ENCODE data around the gene KDM4B.
"Not testable (repeated sequence)": the region's sequence is repeated elsewhere in the genome, so short reads cannot be mapped to it uniquely, and the experiment has no call there.

KDM4B gene

GRCh38 chr19:4968462-4969291 lies at the start of gene KDM4B:
Gene KDM4B, plus strand, starts transcription at chr19:4969113. Its CDS starts 63,778 bp downstream, at chr19:5032891.
- peak; percentile 99 to 100 for DNase-seq

DNA sequence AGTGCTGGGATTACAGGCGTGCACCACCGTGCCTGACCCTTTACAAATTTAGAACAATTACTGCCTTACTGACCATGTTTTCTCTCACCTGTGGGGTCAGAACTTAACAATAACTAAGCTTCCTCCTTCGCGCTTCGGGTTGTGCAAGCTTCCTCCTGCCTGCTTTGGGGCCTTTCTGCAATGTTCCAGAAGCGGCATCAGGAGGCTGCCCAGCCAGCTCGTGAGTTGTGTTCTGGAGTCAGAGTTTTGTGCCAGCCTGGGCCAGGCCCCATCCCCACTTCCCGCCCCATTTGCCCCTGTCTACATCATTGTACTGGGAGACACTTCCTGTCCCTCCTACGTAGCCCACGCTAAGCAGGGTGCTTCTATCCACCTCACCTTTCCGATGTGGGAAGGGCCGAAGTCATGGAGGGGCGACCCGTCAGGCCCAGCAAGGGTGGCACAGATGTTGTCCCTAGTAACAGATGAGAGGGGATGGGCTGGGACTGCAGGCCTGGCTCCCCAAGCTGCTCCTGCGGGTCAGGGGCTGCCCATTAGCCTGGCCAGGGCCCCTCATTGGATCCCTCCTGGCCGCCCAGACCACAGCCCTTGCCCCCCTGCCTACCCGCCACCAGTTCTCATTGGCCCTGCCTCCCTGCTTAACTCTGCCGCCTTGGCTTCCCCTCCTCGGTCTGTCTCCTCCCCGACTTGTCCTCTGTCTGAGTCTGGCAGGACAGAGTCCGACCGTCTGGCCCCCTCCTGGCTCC lies 46.2 kb upstream of the KDM4B start:
- DNase-seq, result peak in 1 of 2 experiments; percentile 30

DNA sequence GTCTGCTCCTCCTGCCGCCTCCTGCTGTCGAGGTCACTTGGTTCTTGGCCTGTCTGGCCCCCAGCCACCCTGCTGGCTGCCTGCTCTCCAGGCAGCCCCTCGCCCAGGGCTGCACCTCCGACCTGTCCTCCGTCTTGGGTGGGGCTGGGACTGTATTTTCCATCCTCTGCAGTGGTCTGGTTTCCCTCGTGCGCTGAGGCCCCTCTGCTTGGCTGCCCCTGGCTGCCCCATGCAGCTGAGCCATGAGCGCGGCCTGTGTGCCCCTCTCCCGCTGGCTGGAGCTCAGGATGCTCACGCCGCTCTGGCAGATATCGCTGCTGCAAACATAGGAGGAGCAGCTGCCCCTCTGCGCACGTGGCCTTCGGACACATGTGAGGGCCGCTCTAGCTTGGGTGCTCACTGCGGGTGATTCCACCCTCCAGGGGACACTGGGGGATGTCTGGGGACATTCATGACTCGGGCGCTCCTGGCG lies 45.6 kb upstream of the KDM4B start:
- no peak for DNase-seq

GRCh38 chr19:4929186-4929585 lies 39.7 kb upstream of the KDM4B start:
- no peak for DNase-seq

DNA sequence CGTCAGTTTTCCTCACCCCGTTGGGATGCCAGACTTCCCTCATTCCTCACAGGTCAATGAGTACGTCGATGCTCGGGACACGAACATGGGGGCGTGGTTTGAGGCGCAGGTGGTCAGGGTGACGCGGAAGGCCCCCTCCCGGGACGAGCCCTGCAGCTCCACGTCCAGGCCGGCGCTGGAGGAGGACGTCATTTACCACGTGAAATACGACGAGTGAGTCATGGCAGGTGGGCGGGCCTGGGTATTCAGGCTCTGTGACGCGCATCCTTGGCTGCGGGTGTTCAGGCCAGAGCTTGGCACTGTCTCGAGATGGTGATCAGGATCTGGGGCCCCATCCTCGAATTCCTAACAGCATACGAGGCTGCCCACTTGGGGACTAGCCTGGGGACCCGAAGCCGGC lies 38.2 kb upstream of the KDM4B start:
- DNase-seq, result no peak

GRCh38 chr19:4932711-4933110 lies 36.2 kb upstream of the KDM4B start:
- DNase-seq, result no peak

- DNase-seq, result no peak
Measured at GRCh38 chr19:4933528-4933927, 35.4 kb upstream of the KDM4B start.

DNA sequence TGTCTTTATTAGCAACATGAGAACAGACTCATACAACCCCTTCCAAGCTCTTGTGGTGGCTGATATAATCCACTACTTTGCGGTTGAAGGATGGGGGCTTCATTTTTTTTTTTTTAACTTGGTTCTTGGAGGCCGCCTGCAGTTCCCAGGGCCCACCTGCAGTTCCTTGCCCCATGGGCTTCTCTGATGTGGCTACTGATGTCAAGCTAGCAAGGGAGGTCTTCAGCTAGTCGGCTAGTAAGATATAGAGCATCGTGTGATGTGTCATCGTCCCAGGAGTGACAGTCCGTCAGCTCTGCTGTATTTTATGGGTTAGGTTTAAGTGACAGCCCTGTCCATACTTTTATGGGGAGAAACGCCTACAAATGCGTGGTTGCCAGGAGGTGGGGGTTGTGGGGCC lies 33.5 kb upstream of the KDM4B start:
- DNase-seq, result no peak

DNA sequence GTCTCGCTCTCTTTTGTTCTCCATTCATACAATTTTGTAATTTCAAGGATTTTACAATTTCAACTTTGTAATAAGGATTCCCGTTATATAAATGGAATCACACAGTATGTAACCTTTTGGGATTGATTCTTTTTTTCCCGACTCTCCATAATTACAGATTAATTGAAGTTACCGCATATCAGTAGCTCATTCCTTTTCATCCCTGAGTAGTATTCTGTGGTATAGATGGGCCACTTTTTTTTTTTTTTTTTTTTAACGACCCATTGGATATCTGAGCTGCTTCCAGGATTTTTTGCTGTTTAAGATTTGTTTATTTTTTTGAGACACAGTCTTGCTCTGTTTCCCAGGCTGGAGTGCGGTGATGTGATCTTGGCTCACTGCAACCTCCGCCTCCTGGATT lies 31.9 kb upstream of the KDM4B start:
- no peak for DNase-seq

GRCh38 chr19:4938461-4938860 lies 30.5 kb upstream of the KDM4B start:
- not testable (repeated sequence) for DNase-seq

GRCh38 chr19:4939466-4939865 lies 29.4 kb upstream of the KDM4B start:
- no peak for DNase-seq

GRCh38 chr19:4941638-4942169 lies 27.2 kb upstream of the KDM4B start:
- DNase-seq, result not testable (repeated sequence)

- DNase-seq, result not testable (repeated sequence)
Measured at GRCh38 chr19:4950650-4951049, 18.3 kb upstream of the KDM4B start.

GRCh38 chr19:4951656-4952055 lies 17.3 kb upstream of the KDM4B start:
- DNase-seq, result no peak

- DNase-seq, result peak; percentile 94 to 98
Measured at GRCh38 chr19:4952945-4953344, 16.0 kb upstream of the KDM4B start.

GRCh38 chr19:4954320-4955149 lies 14.4 kb upstream of the KDM4B start:
- DNase-seq, result not testable (repeated sequence)

DNA sequence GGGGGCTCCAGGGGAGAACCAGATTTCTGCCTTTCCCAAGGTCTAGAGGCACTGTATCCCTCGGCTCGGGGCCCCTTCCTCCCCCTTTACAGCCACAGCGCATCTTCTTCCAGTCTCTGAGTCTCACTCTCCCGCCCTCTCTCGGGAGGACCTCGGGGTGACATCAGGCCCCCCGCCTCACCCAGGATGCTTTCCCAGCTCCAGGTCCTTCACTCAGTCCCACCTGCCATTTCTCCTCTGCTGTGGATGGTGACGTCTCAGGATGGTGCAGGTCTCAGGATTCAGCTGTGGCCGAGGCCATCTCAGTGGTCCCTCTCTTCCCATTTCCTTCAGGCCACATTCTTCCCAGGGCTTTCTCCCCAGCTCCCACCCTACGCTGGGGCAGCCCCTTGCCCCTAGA lies 13.6 kb upstream of the KDM4B start:
- DNase-seq, result no peak

DNA sequence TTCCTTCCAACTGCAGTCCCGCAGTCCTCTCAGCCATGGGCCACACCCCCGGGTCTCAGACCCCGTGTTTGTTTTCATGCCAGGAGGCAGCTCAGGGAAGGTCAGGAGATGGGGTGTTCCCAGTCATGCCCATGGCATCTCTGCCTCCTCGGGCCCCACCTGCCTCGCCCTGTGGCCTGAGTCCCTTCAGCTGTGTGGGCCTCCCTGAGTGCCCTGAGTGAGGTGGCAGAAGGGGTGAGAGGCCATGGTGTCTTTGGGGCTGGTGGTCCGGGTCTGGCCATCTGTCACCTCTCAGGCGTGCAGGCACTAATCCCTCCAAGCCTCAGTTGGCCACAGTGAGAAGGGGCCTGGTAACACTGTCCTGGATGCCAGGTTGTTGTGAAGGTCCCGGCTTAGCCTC lies 10.9 kb upstream of the KDM4B start:
- no peak for DNase-seq

DNA sequence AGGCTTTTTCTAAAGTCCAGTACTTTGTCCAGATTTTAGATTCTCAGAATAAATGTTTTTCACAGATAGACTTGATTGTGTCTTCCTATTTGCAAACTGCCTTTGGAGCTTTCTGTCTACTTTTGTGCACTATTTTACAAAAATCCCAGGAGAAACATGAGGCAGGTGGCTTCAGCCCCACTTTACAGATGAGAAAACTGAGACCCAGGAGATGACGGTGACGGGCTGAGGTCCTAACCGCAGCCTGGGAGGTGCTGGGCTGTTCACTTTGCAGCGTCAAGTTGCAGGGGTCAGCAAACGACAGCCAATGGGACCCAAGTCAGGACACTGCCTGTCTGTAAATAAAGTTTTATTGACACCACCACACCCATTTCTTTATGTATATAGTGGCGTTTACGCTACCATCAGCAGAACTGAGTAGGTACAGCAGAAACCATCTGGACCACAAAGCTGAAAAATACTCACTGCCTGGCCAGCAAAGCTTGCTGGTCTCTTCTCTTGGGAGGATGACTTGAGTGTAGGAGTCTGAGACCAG lies 6.8 kb upstream of the KDM4B start:
- no peak for DNase-seq

GRCh38 chr19:4965061-4965460 lies 3.9 kb upstream of the KDM4B start:
- no peak for DNase-seq

- DNase-seq, result no peak
Measured at GRCh38 chr19:4966591-4966990, 2.3 kb upstream of the KDM4B start.

- peak in 1 of 2 experiments; percentile 68 for DNase-seq
Measured at GRCh38 chr19:4967738-4968461, 1.0 kb upstream of the KDM4B start.

Measured in NCI-H524 (cell line).